Measurements from ENCODE around the gene CBX5.

The CBX5 gene

DNA sequence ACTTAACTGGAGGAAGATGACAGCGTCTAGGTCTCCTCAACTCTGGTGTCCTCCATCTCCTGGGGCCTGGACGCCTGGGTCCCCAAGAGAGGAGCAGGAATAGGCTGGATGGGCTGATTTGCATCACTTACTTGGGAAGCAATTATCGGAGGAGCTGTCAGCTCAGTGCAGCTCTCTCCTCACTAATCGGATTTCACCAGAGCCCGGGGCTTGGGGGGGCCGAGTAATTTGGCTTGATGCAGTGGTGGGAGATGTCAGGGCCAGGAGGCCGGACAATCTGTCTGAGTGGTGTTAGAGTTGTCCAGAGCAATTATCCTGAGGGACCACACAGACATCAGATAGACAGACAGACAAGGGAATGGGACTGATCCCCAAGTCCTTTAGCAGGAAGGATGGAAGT is 86.5 kb downstream of the CBX5 start:
- H3K4me3 ChIP-seq (IDR thresholded peaks at IDR 0.05; ENCODE audit: insufficient read depth, low read depth, low read length): no peak overlapping the region
- H3K9ac ChIP-seq: no peak overlapping the region
- no peak overlapping the region for H2AFZ ChIP-seq (ENCODE audit: low read depth)
- no peak overlapping the region for H3K4me2 ChIP-seq
- TF ChIP-seq, protein P1, sequence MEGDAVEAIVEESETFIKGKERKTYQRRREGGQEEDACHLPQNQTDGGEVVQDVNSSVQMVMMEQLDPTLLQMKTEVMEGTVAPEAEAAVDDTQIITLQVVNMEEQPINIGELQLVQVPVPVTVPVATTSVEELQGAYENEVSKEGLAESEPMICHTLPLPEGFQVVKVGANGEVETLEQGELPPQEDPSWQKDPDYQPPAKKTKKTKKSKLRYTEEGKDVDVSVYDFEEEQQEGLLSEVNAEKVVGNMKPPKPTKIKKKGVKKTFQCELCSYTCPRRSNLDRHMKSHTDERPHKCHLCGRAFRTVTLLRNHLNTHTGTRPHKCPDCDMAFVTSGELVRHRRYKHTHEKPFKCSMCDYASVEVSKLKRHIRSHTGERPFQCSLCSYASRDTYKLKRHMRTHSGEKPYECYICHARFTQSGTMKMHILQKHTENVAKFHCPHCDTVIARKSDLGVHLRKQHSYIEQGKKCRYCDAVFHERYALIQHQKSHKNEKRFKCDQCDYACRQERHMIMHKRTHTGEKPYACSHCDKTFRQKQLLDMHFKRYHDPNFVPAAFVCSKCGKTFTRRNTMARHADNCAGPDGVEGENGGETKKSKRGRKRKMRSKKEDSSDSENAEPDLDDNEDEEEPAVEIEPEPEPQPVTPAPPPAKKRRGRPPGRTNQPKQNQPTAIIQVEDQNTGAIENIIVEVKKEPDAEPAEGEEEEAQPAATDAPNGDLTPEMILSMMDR (conservative IDR thresholded peaks at IDR 0.05; ENCODE audit: low read depth, low read length): no peak
- peaks cover 23% of the 10 kb centered on the region for H3K4me1 ChIP-seq (ENCODE audit: low read depth, poor library complexity, severe bottlenecking)
- H4K20me1 ChIP-seq (ENCODE audit: insufficient read depth): no peaks in the 10 kb centered on the region
- peaks cover 65% of the 10 kb centered on the region for H3K27me3 ChIP-seq (ENCODE audit: insufficient read depth, low read depth)
- H3K79me2 ChIP-seq (ENCODE audit: insufficient read depth, low read depth): no peaks in the 10 kb centered on the region
- H3K36me3 ChIP-seq (ENCODE audit: insufficient read depth): no peaks in the 10 kb centered on the region
- H3K27ac ChIP-seq: no peak overlapping the region

DNA sequence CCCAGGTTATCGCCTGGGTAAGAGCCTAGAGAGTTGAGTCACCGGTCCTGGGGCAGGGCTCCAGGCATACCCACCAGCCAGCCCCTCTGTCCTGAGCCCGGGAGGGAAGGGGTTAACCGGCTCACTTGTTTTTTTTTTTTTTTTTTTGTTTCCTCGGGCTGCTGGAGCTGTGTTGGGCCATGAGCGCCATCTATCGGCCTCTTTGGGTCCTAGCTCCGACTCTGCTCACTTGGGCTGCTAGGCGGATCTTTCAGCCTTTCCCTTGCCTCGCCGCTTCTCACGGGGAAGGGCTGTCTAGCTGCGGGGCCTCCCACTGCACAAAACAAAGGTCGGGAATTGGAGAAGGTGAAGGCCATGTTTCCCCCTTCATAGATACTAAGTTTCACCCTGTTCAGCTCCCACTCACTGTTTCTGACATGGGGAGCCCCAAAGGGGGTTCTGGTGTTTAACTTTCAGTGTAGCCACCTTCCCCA is 88.3 kb downstream of the CBX5 start:
- Histone ChIP-seq H3K79me2 (ENCODE audit: insufficient read depth, low read depth) (no peaks in the 10 kb centered on the region; the same call in 1 of the 2 replicates), H3K36me3 (ENCODE audit: insufficient read depth) (no peaks in the 10 kb centered on the region), H3K27me3 (ENCODE audit: insufficient read depth, low read depth) (peaks cover 47% of the 10 kb centered on the region), H3K9ac (no peak overlapping the region), H3K27ac (no peak overlapping the region), H4K20me1 (ENCODE audit: insufficient read depth) (no peaks in the 10 kb centered on the region), H3K4me2 (peak overlapping the region; percentile 44), H3K4me3 (IDR thresholded peaks at IDR 0.05; ENCODE audit: insufficient read depth, low read depth, low read length) (no peak overlapping the region), H2AFZ (ENCODE audit: low read depth) (peak overlapping the region; percentile 60), H3K4me1 (ENCODE audit: low read depth, poor library complexity, severe bottlenecking) (peaks cover 30% of the 10 kb centered on the region)
- TF ChIP-seq, protein P1 (conservative IDR thresholded peaks at IDR 0.05; ENCODE audit: low read depth, low read length): peak; percentile 96

DNA sequence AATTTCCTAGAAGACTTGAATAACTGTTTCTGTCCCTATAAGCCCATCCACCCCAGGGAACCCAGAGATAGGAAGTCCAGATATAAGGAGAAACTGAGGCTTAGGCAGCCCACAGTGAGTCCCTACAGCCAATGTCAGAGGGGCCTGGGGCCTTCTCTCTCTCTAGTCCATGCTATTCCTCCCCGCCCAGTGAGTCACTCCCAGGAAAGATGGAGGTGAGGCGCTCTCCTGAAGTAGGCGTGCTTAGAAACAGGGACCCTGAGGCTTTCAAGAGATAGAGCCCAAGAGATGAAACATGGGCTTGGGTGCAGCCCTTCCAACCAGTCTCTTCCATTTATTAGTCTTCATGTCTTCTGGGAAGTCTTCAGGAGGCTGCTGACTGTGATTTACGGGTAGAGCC is 88.8 kb downstream of the CBX5 start:
- H2AFZ ChIP-seq (ENCODE audit: low read depth): peak overlapping the region; percentile 35; the same call in 1 of the 2 replicates

DNA sequence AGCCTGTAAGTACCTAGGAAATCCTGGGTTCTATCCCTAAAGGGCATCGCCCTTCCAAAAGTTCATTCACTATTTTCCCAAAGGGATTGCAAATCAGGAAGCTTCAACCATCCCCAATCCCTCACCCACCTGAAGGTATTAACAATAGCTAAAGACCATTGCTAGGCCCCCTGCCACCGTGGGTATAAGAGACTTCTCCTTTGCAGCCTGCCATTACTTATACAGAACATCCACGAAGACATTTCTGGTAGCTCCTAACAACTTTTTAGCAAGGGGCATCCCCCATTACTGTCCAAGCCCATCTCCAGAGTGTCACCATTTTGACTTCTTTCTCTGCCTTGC is 90.8 kb downstream of the CBX5 start:
- Histone ChIP-seq H3K27me3 (ENCODE audit: insufficient read depth, low read depth) (peaks cover 24% of the 10 kb centered on the region), H3K36me3 (ENCODE audit: insufficient read depth) (no peaks in the 10 kb centered on the region), H3K4me1 (ENCODE audit: low read depth, poor library complexity, severe bottlenecking) (peaks cover 22% of the 10 kb centered on the region), H3K4me3 (IDR thresholded peaks at IDR 0.05; ENCODE audit: insufficient read depth, low read depth, low read length) (no peak overlapping the region), H3K9ac (no peak overlapping the region), H2AFZ (ENCODE audit: low read depth) (peak overlapping the region; percentile 95), H3K4me2 (peak overlapping the region; percentile 79), H3K27ac (no peak overlapping the region), H3K79me2 (ENCODE audit: insufficient read depth, low read depth) (no peaks in the 10 kb centered on the region; the same call in 1 of the 2 replicates), H4K20me1 (ENCODE audit: insufficient read depth) (no peaks in the 10 kb centered on the region)
- TF ChIP-seq, protein P1 (conservative IDR thresholded peaks at IDR 0.05; ENCODE audit: low read depth, low read length): no peak

More for the DNA sequence above, 88.8 kb downstream of the CBX5 start:
- peaks cover 42% of the 10 kb centered on the region for H3K27me3 ChIP-seq (ENCODE audit: insufficient read depth, low read depth)
- H4K20me1 ChIP-seq (ENCODE audit: insufficient read depth): no peaks in the 10 kb centered on the region
- TF ChIP-seq, protein P1 (conservative IDR thresholded peaks at IDR 0.05; ENCODE audit: low read depth, low read length): no peak
- peaks cover 29% of the 10 kb centered on the region for H3K4me1 ChIP-seq (ENCODE audit: low read depth, poor library complexity, severe bottlenecking)
- peak overlapping the region; percentile 31; the same call in 1 of the 2 replicates for H3K4me2 ChIP-seq
- no peaks in the 10 kb centered on the region; the same call in 1 of the 2 replicates for H3K79me2 ChIP-seq (ENCODE audit: insufficient read depth, low read depth)
- H3K27ac ChIP-seq: no peak overlapping the region
- H3K9ac ChIP-seq: no peak overlapping the region
- no peak overlapping the region for H3K4me3 ChIP-seq (IDR thresholded peaks at IDR 0.05; ENCODE audit: insufficient read depth, low read depth, low read length)
- H3K36me3 ChIP-seq (ENCODE audit: insufficient read depth): no peaks in the 10 kb centered on the region
